Neural cell (in vitro differentiated cells): Measurements from ENCODE around the gene CNTD1.

Source experiments
- EP300 ChIP-seq: fragments of 450-650 bp; conservative IDR thresholded peaks from 2 replicates; pipeline ENCODE4 v1.6.1; 2014; ENCODE audit warnings: antibody characterized with exemption, mild to moderate bottlenecking, moderate library complexity; ENCODE audit not compliant: poor library complexity, severe bottlenecking
- MXI1 ChIP-seq: fragments of 450-650 bp; conservative IDR thresholded peaks from 2 replicates; pipeline ENCODE4 v1.6.1; 2014; ENCODE audit warnings: antibody characterized with exemption, mild to moderate bottlenecking; ENCODE audit not compliant: poor library complexity, severe bottlenecking
- POLR2AphosphoS5 ChIP-seq: IDR thresholded peaks from 2 replicates; pipeline ENCODE4 v1.6.1; 2012
- RAD21 ChIP-seq: fragments of 450-650 bp; conservative IDR thresholded peaks from 2 replicates; pipeline ENCODE4 v1.6.1; 2014; ENCODE audit warnings: antibody characterized with exemption, mild to moderate bottlenecking, moderate library complexity
- SMC3 ChIP-seq: fragments of 450-650 bp; conservative IDR thresholded peaks from 2 replicates; pipeline ENCODE4 v1.6.1; 2014; ENCODE audit warnings: antibody characterized with exemption, mild to moderate bottlenecking, moderate library complexity; ENCODE audit not compliant: poor library complexity
- TAF1 ChIP-seq: IDR thresholded peaks from 2 replicates; pipeline ENCODE4 v1.6.1; 2012; ENCODE audit warnings: low read depth
- TF ChIP-seq, protein P1 (sequence below): fragments of 450-650 bp; IDR thresholded peaks from 2 replicates; pipeline ENCODE4 v1.5.1; 2014; ENCODE audit warnings: antibody characterized with exemption, mild to moderate bottlenecking, moderate library complexity; ENCODE audit not compliant: poor library complexity, severe bottlenecking
- TF ChIP-seq, protein P2 (sequence below): IDR thresholded peaks from 2 replicates; pipeline ENCODE4 v1.6.1; 2012; ENCODE audit warnings: borderline replicate concordance

DNA sequence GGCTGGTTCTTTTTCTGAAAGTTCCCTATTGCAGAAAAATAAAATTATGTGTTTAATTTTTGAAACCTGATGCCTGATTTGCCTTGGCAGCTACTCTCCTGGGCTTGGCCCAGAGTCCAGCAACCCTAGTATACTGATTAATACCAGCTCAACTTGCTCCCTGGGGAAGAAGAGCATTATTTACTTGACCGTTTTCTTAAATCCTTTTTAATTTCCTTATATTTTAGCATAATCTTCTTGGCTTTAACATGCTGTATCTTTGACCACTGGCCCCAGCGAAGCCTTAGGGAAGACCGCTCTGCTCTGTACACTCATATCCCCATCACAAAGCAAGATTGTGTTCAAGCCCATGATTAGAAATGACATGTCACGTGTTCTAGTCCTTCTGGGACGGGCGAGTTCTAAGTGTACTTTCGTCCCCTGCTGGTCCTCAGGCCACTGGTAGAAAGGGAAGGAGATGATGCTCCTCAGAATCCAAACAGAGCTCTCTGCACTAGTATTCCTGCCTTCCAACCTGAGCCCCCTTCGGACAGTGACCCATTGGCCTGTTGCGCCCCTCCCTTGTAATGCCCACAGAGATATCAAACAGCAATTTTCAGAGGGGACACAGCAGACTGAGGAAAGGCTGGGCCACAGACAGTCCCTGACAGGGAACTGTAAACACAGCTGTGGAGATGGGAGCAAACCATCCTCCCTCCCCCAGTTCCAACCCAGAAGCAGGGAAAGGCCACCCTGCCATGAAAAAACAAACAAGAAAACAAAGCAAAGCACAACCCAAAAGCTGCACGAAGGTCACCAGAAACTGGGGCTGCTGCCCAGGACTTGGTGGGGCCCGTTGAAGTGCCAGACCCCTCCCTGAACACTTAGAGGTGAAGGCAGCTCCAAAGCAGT, 49.5 kb upstream of the CNTD1 start:
- TF ChIP-seq SMC3 (no peak), POLR2AphosphoS5 (no peak), EP300 (no peak), TAF1 (no peak), RAD21 (no peak), MXI1 (no peak)
- TF ChIP-seq, protein P1, sequence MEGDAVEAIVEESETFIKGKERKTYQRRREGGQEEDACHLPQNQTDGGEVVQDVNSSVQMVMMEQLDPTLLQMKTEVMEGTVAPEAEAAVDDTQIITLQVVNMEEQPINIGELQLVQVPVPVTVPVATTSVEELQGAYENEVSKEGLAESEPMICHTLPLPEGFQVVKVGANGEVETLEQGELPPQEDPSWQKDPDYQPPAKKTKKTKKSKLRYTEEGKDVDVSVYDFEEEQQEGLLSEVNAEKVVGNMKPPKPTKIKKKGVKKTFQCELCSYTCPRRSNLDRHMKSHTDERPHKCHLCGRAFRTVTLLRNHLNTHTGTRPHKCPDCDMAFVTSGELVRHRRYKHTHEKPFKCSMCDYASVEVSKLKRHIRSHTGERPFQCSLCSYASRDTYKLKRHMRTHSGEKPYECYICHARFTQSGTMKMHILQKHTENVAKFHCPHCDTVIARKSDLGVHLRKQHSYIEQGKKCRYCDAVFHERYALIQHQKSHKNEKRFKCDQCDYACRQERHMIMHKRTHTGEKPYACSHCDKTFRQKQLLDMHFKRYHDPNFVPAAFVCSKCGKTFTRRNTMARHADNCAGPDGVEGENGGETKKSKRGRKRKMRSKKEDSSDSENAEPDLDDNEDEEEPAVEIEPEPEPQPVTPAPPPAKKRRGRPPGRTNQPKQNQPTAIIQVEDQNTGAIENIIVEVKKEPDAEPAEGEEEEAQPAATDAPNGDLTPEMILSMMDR: no peak
- TF ChIP-seq, protein P2, sequence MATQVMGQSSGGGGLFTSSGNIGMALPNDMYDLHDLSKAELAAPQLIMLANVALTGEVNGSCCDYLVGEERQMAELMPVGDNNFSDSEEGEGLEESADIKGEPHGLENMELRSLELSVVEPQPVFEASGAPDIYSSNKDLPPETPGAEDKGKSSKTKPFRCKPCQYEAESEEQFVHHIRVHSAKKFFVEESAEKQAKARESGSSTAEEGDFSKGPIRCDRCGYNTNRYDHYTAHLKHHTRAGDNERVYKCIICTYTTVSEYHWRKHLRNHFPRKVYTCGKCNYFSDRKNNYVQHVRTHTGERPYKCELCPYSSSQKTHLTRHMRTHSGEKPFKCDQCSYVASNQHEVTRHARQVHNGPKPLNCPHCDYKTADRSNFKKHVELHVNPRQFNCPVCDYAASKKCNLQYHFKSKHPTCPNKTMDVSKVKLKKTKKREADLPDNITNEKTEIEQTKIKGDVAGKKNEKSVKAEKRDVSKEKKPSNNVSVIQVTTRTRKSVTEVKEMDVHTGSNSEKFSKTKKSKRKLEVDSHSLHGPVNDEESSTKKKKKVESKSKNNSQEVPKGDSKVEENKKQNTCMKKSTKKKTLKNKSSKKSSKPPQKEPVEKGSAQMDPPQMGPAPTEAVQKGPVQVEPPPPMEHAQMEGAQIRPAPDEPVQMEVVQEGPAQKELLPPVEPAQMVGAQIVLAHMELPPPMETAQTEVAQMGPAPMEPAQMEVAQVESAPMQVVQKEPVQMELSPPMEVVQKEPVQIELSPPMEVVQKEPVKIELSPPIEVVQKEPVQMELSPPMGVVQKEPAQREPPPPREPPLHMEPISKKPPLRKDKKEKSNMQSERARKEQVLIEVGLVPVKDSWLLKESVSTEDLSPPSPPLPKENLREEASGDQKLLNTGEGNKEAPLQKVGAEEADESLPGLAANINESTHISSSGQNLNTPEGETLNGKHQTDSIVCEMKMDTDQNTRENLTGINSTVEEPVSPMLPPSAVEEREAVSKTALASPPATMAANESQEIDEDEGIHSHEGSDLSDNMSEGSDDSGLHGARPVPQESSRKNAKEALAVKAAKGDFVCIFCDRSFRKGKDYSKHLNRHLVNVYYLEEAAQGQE: no peak
